SU-DHL-6 (cell line): ENCODE results near the gene IFT43.

ENCODE experiments used
- H2AFZ ChIP-seq: fragments of 200-600 bp; sonication (generic); 2 replicates; pipeline ENCODE4 v1.6.1; 2014; ENCODE audit warnings: low read depth, mild to moderate bottlenecking, moderate library complexity, mixed read lengths, antibody characterized with exemption, low read length; ENCODE audit not compliant: severe bottlenecking
- H3F3A ChIP-seq: fragments of 200-600 bp; shearing (Covaris generic); 2 replicates; pipeline ENCODE4 v1.6.0; 2016; ENCODE audit warnings: antibody characterized with exemption, mild to moderate bottlenecking; ENCODE audit not compliant: insufficient read depth
- H3K27ac ChIP-seq: fragments of 200-600 bp; sonication (generic); 2 replicates; pipeline ENCODE4 v1.5.1; 2016; ENCODE audit warnings: low read depth, mild to moderate bottlenecking, low read length, moderate library complexity, mixed read lengths
- H3K27me3 ChIP-seq: fragments of 200-600 bp; sonication (generic), shearing (Covaris generic); 2 replicates; pipeline ENCODE4 v1.6.0; 2014; ENCODE audit warnings: mild to moderate bottlenecking, low read length
- H3K36me3 ChIP-seq: fragments of 200-600 bp; sonication (generic); 2 replicates; pipeline ENCODE4 v1.6.1; 2014; ENCODE audit warnings: mild to moderate bottlenecking, low read length, mixed read lengths
- H3K4me2 ChIP-seq: fragments of 300-600, 200-600 bp; shearing (Covaris generic), sonication (generic); 2 replicates; pipeline ENCODE4 v1.6.0; 2014; ENCODE audit warnings: low read length, low read depth, mild to moderate bottlenecking; ENCODE audit not compliant: poor library complexity, severe bottlenecking
- H3K4me3 ChIP-seq: fragments of 200-600 bp; sonication (generic); 2 replicates; pipeline ENCODE4 v1.5.1; 2014; ENCODE audit warnings: antibody characterized with exemption, low read length, mild to moderate bottlenecking, mixed read lengths; ENCODE audit not compliant: insufficient read depth, poor library complexity, severe bottlenecking
- H3K79me2 ChIP-seq: fragments of 200-600 bp; sonication (generic); 2 replicates; pipeline ENCODE4 v1.6.1; 2014; ENCODE audit warnings: mild to moderate bottlenecking, low read length, moderate library complexity; ENCODE audit not compliant: insufficient read depth
- H3K9ac ChIP-seq: fragments of 200-600 bp; sonication (generic); 2 replicates; pipeline ENCODE4 v1.7.0; 2014; ENCODE audit warnings: mild to moderate bottlenecking, low read length
- H3K9me2 ChIP-seq: fragments of 200-600 bp; sonication (generic); replicated peaks from 2 replicates; pipeline ENCODE4 v1.6.1; 2014; ENCODE audit warnings: low read length; ENCODE audit not compliant: insufficient read depth
- H3K9me3 ChIP-seq: fragments of 200-600 bp; sonication (generic); 2 replicates; pipeline ENCODE4 v1.6.1; 2014; ENCODE audit warnings: low read length, mixed read lengths; ENCODE audit not compliant: insufficient read depth
- H4K20me1 ChIP-seq: fragments of 200-600 bp; sonication (generic); 2 replicates; pipeline ENCODE4 v1.6.1; 2014; ENCODE audit warnings: low read depth, mild to moderate bottlenecking, antibody characterized with exemption, low read length, moderate library complexity, mixed read lengths
- EZH2phosphoT487 ChIP-seq: fragments of 200-600 bp; sonication (generic), shearing (Covaris generic); conservative IDR thresholded peaks from 2 replicates; pipeline ENCODE4 v1.6.1; 2018; ENCODE audit warnings: mild to moderate bottlenecking, antibody characterized with exemption, low read length, moderate library complexity, mixed read lengths
- TF ChIP-seq, protein P1 (sequence below): fragments of 200-600 bp; sonication (generic); IDR thresholded peaks from one replicate; pipeline ENCODE4 v1.5.1; 2017; ENCODE audit warnings: antibody characterized with exemption, mild to moderate bottlenecking, low read length, moderate library complexity; ENCODE audit not compliant: insufficient read depth, poor library complexity, severe bottlenecking

Gene IFT43

DNA sequence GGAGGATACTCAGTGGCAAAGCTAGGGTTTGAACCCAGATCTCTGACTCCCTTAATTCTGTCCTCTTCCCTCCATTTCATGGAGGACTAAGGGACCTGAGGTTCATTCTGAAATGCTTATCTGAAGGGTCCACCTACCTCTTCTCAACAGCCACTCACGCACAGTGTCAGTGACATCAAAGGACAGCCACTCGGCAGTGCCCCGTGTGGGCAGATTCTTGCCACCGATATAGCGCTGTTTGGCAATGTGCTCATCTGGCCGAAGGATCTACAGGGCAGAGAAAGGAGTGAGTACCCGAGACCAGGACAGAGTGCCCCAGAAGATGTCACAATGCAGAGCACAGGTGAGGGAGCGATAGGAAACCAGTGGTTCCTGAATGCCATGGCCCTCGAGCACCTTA, 14.6 kb upstream of the IFT43 start:
- H3K27me3 ChIP-seq, result no peaks in the 10 kb centered on the region
- H3K9ac ChIP-seq, result no peak overlapping the region
- no peaks in the 10 kb centered on the region for H3K9me2 ChIP-seq
- no peaks in the 10 kb centered on the region for H3K79me2 ChIP-seq
- H3K9me3 ChIP-seq, result no peaks in the 10 kb centered on the region
- H3K27ac ChIP-seq, result no peak overlapping the region
- no peak overlapping the region for H3K4me2 ChIP-seq
- no peak for TF ChIP-seq EZH2phosphoT487
- no peak overlapping the region for H2AFZ ChIP-seq
- H3F3A ChIP-seq, result no peaks in the 10 kb centered on the region
- no peak overlapping the region for H3K4me3 ChIP-seq
- H4K20me1 ChIP-seq, result no peaks in the 10 kb centered on the region
- H3K36me3 ChIP-seq, result no peaks in the 10 kb centered on the region

DNA sequence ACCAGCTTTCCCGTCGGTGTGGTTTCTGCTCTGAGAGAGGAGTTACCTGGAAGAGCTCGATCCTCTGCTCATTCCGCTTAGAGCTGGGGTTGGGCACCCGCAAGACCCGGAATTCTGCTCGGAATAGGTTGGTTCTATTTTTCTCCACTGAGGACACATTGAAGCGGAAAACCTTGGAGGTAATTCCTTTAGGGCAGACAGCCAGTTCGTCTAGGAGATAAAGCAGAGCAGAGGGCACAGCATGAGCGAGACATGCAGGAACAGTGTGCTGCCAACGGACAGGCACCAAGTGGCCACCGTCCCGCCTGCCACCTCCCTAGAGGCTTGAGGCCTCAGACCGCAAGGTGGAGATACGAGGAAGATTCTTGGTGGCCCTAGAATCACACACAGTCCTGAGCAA, 14.1 kb upstream of the IFT43 start:
- Histone ChIP-seq H2AFZ (no peak overlapping the region), H3F3A (no peaks in the 10 kb centered on the region), H4K20me1 (no peaks in the 10 kb centered on the region), H3K4me3 (no peak overlapping the region), H3K27me3 (no peaks in the 10 kb centered on the region), H3K9me2 (no peaks in the 10 kb centered on the region), H3K9ac (no peak overlapping the region), H3K79me2 (no peaks in the 10 kb centered on the region), H3K27ac (no peak overlapping the region), H3K36me3 (no peaks in the 10 kb centered on the region), H3K4me2 (no peak overlapping the region), H3K9me3 (no peaks in the 10 kb centered on the region)
- TF ChIP-seq, protein P1, sequence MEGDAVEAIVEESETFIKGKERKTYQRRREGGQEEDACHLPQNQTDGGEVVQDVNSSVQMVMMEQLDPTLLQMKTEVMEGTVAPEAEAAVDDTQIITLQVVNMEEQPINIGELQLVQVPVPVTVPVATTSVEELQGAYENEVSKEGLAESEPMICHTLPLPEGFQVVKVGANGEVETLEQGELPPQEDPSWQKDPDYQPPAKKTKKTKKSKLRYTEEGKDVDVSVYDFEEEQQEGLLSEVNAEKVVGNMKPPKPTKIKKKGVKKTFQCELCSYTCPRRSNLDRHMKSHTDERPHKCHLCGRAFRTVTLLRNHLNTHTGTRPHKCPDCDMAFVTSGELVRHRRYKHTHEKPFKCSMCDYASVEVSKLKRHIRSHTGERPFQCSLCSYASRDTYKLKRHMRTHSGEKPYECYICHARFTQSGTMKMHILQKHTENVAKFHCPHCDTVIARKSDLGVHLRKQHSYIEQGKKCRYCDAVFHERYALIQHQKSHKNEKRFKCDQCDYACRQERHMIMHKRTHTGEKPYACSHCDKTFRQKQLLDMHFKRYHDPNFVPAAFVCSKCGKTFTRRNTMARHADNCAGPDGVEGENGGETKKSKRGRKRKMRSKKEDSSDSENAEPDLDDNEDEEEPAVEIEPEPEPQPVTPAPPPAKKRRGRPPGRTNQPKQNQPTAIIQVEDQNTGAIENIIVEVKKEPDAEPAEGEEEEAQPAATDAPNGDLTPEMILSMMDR, result no peak

DNA sequence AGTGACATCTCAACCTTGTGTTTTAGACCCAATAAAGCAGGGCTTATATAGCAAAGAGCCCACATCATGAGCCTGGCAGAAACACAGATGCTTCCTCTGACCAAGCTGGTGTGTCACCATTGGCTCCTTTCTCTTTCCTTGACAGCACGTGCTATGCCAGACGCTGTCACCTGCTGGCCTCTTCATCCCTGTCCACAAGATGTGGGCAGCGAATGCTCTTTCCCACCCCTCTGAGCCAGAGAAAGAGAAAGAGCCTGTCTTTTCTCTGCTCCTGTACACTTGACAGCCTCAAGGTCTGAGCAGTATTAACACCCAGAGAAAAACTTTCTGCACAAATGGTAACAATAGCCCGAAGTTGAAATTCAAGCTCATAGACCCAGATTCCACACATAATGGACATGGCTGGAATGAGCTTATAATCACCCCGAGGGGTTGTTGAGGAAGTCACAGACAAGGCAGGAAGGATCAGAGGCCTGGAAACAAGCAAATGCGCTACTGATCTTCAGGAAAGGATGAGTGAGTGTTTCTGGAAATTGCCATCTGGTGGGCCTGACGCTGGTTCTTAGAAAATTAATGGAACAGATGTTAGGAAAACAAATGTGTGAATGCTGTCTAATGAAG, 12.7 kb upstream of the IFT43 start:
- H2AFZ ChIP-seq, result no peak overlapping the region
- no peaks in the 10 kb centered on the region for H3K79me2 ChIP-seq
- no peak overlapping the region for H3K4me3 ChIP-seq
- no peaks in the 10 kb centered on the region for H3F3A ChIP-seq
- no peak overlapping the region for H3K9ac ChIP-seq
- no peak overlapping the region for H3K27ac ChIP-seq
- H4K20me1 ChIP-seq, result no peaks in the 10 kb centered on the region
- no peaks in the 10 kb centered on the region for H3K36me3 ChIP-seq
- H3K27me3 ChIP-seq, result no peaks in the 10 kb centered on the region
- no peaks in the 10 kb centered on the region for H3K9me3 ChIP-seq
- no peaks in the 10 kb centered on the region for H3K9me2 ChIP-seq
- TF ChIP-seq EZH2phosphoT487, result no peak
- TF ChIP-seq, protein P1, result no peak
- H3K4me2 ChIP-seq, result no peak overlapping the region

DNA sequence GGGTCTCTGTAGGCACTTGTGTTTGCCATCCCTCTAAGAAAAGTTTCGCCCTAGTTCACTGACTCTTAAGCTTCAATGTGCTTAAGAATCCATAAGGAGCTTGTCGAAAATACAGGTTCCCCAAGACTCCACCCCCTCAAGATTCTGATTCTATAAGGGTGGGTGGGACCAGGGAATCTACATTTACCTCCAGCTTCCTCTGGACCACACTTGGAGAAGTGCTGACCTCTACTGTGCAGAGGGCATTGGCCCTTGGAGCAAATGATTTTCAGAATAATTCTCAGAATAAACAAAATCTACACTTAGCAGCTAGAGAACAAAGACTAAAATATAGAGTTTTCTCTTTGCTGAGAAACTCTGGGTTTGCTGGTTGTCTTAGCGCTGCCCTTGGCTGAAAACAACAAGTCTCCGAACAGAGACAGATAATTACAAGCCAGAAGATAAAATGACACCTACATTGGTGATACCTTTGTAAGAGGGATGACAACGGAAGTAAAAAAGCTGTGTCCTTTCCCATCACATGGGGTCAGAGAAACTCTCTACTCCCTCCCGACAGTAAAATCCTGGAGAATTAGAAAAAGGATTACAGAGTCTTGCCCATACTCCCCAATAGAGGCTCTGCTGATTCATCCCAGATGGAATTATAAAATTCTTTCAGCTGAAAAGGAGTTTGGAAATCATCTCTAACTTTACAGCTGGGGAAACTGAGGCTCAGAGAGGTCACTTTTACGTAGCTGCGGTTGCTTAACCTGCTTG, 8.6 kb upstream of the IFT43 start:
- Histone ChIP-seq H3K9me3 (no peaks in the 10 kb centered on the region), H3F3A (no peaks in the 10 kb centered on the region), H3K4me3 (no peak overlapping the region), H3K9ac (no peak overlapping the region), H3K4me2 (no peak overlapping the region), H4K20me1 (no peaks in the 10 kb centered on the region), H3K27ac (no peak overlapping the region), H2AFZ (no peak overlapping the region), H3K9me2 (no peaks in the 10 kb centered on the region), H3K27me3 (no peaks in the 10 kb centered on the region), H3K36me3 (no peaks in the 10 kb centered on the region), H3K79me2 (no peaks in the 10 kb centered on the region)
- no peak for TF ChIP-seq EZH2phosphoT487
- TF ChIP-seq, protein P1, result no peak
